Sigmoid colon (tissue), 7 donors: ENCODE data around the gene ALG11. TPM values are rescaled to one million over a fixed set of nuclear protein-coding genes. Genes with fewer than 3 reads are reported as not detected.
"Not testable (repeated sequence)": the region's sequence is repeated elsewhere in the genome, so short reads cannot be mapped to it uniquely, and the experiment has no call there.

Experiments used
- DNase-seq: peaks from one replicate; pipeline ENCODE4 v3.0.0-alpha.2; 2019
- H3K27ac ChIP-seq, 4 donors: fragments of 200-600 bp; sonication (generic); one replicate each; pipeline ENCODE4 v1.5.1; 2016 to 2019; ENCODE audit warnings: mild to moderate bottlenecking in 1 of 4
- H3K27me3 ChIP-seq, 3 donors: fragments of 200-600 bp; sonication (generic); one replicate each; pipeline ENCODE4 v1.5.1; 2019; ENCODE audit warnings: mild to moderate bottlenecking in 1 of 3
- H3K36me3 ChIP-seq, 4 donors: fragments of 200-600 bp; sonication (generic); one replicate each; pipeline ENCODE4 v1.5.1; 2016 to 2019
- H3K4me1 ChIP-seq, 4 donors: fragments of 200-600 bp; sonication (generic); one replicate each; pipeline ENCODE4 v1.5.1; 2017 to 2019
- H3K4me3 ChIP-seq, 4 donors: fragments of 200-600 bp; sonication (generic); one replicate each; pipeline ENCODE4 v1.5.1; 2017 to 2019; ENCODE audit warnings: mild to moderate bottlenecking in 2 of 4, moderate library complexity in 1 of 4
- H3K9me3 ChIP-seq, 4 donors: fragments of 200-600 bp in 3 of 4; sonication (generic) in 3 of 4; one replicate each; pipeline versions ENCODE4 v1.5.1 to v1.6.1; 2013 to 2019
- EP300 ChIP-seq, 4 donors: sonication (generic); formaldehyde crosslinking; IDR thresholded peaks; one replicate each; pipeline ENCODE4 v1.6.1; 2017; ENCODE audit warnings: antibody characterized with exemption in 4 of 4
- POLR2A ChIP-seq, 2 donors: fragments of 450-650 bp; IDR thresholded peaks; one replicate each; pipeline ENCODE4 v1.6.1; 2016; ENCODE audit warnings: antibody characterized with exemption in 2 of 2, mild to moderate bottlenecking in 2 of 2, moderate library complexity in 2 of 2
- POLR2AphosphoS5 ChIP-seq, 4 donors: sonication (generic); formaldehyde crosslinking; IDR thresholded peaks; one replicate each; pipeline ENCODE4 v1.6.1; 2017; ENCODE audit warnings: antibody characterized with exemption in 4 of 4
- WGBS, 2 donors: extraction: QIAGEN DNeasy Blood & Tissue Kit; methylation state at CpG; one replicate each; pipeline ENCODE4 v1.1.7; 2013; 5-methylcytosine and 5-hydroxymethylcytosine counted together
- intact Hi-C: fragments of 100-400 bp; cut with DNase I; formaldehyde crosslinking; loops from one replicate; pipeline ENCODE4 v1.15.1; 2023
- polyA plus RNA-seq, 3 donors: library from polyadenylated mRNA; stranded (reverse); fragments of 200-250 nt; gene quantifications; one replicate each; pipeline ENCODE4 v1.2.3, GENCODE V29; 2013
- total RNA-seq, 4 donors: library from RNA; depleted of rRNA; stranded (reverse); fragments of >200 nt; gene quantifications; one replicate each; pipeline ENCODE4 v1.1.0, GENCODE V29; 2016
- TF ChIP-seq, protein P1 (sequence below), 4 experiments: fragments of 450-650 bp in 3 of 4; fragments of 200-600 bp in 1 of 4; IDR thresholded peaks; one replicate each; pipeline ENCODE4 v1.5.1; 2016 to 2019; ENCODE audit warnings: antibody characterized with exemption in 4 of 4, mild to moderate bottlenecking in 3 of 4, moderate library complexity in 2 of 4
- donor health status: healthy with polysubstance abuse.
- donor health status: Bipolar disorder and iron deficiency.
- donor health status: healthy.

Gene ALG11
- total and polyA plus RNA-seq, 7 donors, result 1.2 to 20.6 (median 11.6) TPM

DNA sequence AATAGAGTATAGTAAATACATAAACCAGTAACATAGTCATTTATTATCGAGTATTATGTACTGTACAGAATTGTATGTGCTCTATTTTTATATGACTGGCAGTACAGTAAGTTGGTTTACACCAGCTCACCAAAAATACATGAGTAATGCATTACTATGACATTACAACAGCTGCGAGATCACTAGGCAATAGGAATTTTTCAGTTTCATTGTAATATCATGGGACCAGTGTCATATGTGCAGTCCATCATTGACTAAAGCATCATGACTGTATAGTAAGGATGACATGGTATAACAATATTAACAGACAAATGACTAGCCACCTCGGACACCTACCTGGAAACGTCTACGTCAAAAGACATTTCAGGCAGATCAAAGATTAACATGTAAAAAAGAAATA, 34.6 kb upstream of the ALG11 start:
- Histone ChIP-seq H3K4me1 (no peaks in the 10 kb centered on the region), H3K27me3 (no peaks in the 10 kb centered on the region), H3K36me3 (peaks cover 0 to 7% (median 0%) of the 10 kb centered on the region in 4 donors), H3K27ac (no peak overlapping the region), H3K9me3 (no peaks in the 10 kb centered on the region), H3K4me3 (no peak overlapping the region)
- intact Hi-C loops, result no loop called here
- 90 to 95% methylated on average over 5 of the region's 5 CpGs for WGBS, 2 donors
- TF ChIP-seq, protein P1, sequence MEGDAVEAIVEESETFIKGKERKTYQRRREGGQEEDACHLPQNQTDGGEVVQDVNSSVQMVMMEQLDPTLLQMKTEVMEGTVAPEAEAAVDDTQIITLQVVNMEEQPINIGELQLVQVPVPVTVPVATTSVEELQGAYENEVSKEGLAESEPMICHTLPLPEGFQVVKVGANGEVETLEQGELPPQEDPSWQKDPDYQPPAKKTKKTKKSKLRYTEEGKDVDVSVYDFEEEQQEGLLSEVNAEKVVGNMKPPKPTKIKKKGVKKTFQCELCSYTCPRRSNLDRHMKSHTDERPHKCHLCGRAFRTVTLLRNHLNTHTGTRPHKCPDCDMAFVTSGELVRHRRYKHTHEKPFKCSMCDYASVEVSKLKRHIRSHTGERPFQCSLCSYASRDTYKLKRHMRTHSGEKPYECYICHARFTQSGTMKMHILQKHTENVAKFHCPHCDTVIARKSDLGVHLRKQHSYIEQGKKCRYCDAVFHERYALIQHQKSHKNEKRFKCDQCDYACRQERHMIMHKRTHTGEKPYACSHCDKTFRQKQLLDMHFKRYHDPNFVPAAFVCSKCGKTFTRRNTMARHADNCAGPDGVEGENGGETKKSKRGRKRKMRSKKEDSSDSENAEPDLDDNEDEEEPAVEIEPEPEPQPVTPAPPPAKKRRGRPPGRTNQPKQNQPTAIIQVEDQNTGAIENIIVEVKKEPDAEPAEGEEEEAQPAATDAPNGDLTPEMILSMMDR (IDR thresholded peaks at IDR 0.05), result no peak
- DNase-seq, result no peak

DNA sequence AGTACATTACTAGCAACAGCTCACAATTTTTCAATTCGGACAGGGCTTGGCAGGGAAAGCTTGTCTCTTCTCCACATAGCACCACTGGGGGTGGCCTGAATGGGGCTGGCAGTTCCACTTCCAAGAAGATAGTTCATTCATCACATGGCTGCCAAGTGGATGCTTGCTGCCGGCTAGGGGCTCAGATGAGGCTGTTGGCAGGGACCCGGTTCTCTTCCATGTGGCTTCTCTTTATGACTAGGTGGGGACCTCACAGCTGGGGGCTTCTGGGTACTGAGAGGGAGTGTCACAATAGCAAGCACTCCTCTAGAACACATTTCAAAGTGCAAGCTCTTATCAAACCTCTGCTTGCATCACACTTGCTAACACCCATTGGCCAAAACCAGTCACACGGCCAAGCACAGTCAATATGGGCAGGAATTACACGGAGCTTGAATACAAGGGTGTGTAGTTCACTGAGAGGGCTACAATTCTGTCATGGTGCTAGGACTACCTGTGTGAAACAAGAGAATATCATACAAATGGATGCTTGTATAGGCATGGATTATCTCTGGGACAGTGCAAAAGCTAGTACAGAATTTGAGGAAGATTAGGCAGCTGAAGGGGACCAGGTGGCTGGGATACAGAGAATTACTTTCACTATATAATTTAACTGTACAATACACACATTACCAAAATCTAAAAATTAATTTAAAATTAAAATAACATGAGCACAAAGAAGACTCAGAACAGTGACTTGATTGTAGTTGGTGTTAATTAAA, 33.2 kb upstream of the ALG11 start:
- H3K27ac ChIP-seq, result no peak overlapping the region
- no peaks in the 10 kb centered on the region for H3K27me3 ChIP-seq
- H3K9me3 ChIP-seq, result no peaks in the 10 kb centered on the region
- no peaks in the 10 kb centered on the region for H3K4me1 ChIP-seq
- intact Hi-C loops, result no loop called here
- peaks cover 0 to 7% (median 0%) of the 10 kb centered on the region in 4 donors for H3K36me3 ChIP-seq
- no peak overlapping the region for H3K4me3 ChIP-seq
- 25 to 75% methylated on average over 5 of the region's 5 CpGs for WGBS, 2 donors
- no peak for DNase-seq
- TF ChIP-seq EP300 (IDR thresholded peaks at IDR 0.05) (no peak), POLR2AphosphoS5 (IDR thresholded peaks at IDR 0.05) (no peak), POLR2A (IDR thresholded peaks at IDR 0.05) (no peak)
- TF ChIP-seq, protein P1 (IDR thresholded peaks at IDR 0.05), result no peak

DNA sequence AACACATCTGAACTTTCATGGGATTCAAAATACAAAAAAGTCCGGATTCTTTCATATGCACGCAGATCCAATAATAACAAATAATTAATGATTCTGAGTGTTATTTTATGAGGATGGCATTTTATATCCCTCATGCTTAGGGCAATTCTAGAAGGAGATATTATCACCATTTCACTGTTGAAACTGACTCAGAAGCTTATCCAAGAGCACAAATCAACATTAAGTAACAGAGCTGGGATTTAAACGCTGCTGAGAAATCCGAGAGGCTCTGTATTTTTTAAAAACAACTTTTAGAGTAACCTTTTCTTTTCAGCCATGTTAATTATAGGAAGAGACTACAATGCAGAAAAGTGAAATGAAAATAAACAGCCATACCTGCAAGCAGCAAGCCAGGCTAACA, 31.3 kb upstream of the ALG11 start:
- Histone ChIP-seq H3K27ac (no peak overlapping the region), H3K4me1 (no peaks in the 10 kb centered on the region), H3K27me3 (no peaks in the 10 kb centered on the region), H3K36me3 (no peaks in the 10 kb centered on the region), H3K9me3 (no peaks in the 10 kb centered on the region), H3K4me3 (no peak overlapping the region)
- no peak for DNase-seq
- WGBS, 2 donors, result 69 to 80% methylated on average over 4 of the region's 4 CpGs
- TF ChIP-seq POLR2AphosphoS5 (IDR thresholded peaks at IDR 0.05) (no peak), POLR2A (IDR thresholded peaks at IDR 0.05) (no peak), EP300 (IDR thresholded peaks at IDR 0.05) (no peak)
- TF ChIP-seq, protein P1 (IDR thresholded peaks at IDR 0.05), result no peak
- intact Hi-C loops, result no loop called here

DNA sequence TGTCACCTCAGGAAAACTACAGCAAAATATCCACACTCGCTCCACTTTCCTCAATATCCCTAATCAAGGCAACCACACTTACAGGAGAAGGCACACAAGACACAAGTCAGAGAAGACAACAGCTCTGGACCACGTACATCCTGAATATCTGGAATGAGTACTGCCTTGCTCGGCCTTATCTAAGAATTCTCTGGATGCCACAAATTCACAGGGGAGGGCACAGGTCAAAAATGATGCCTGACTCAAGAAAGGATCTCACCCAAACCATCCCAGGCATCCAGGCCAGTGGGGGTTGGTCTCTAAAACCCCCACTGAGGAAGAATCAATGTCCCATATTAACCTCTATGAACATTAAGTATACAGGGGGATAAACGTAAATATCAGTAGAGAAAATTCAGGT, 30.8 kb upstream of the ALG11 start:
- Histone ChIP-seq H3K9me3 (no peaks in the 10 kb centered on the region), H3K4me3 (no peak overlapping the region), H3K4me1 (no peaks in the 10 kb centered on the region), H3K36me3 (no peaks in the 10 kb centered on the region), H3K27me3 (no peaks in the 10 kb centered on the region), H3K27ac (no peak overlapping the region)
- TF ChIP-seq, protein P1 (IDR thresholded peaks at IDR 0.05), result no peak
- no peak for TF ChIP-seq EP300 (IDR thresholded peaks at IDR 0.05)
- TF ChIP-seq POLR2AphosphoS5 (IDR thresholded peaks at IDR 0.05), result no peak
- no peak for TF ChIP-seq POLR2A (IDR thresholded peaks at IDR 0.05)
- intact Hi-C loops, result no loop called here
- DNase-seq, result no peak
- 92 to 95% methylated on average over 4 of the region's 4 CpGs for WGBS, 2 donors

DNA sequence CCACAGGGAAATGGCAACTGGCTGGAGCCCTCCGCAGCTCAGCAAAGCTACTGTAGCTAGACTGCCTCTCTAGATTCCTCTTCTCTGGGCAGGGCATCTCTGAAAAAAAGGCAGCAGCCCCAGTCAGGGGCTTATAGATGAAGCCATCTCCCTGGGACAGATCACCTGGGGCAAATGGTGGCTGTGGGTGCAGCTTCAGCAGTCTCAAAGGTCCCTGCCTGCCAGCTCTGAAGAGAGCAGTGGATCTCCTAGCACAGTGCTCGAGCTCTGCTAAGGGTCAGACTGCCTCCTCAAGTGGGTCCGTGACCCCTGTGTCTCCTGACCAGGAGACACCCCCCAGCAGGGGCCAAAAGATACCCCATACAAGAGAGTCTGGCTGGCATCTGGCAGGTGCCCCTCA, 28.9 kb upstream of the ALG11 start:
- H3K9me3 ChIP-seq, H3K27me3 ChIP-seq, intact Hi-C loops, H3K4me1 ChIP-seq, H3K4me3 ChIP-seq, H3K27ac ChIP-seq, H3K36me3 ChIP-seq, DNase-seq: not testable (repeated sequence)
- 91 to 94% methylated on average over 3 of the region's 3 CpGs for WGBS, 2 donors

DNA sequence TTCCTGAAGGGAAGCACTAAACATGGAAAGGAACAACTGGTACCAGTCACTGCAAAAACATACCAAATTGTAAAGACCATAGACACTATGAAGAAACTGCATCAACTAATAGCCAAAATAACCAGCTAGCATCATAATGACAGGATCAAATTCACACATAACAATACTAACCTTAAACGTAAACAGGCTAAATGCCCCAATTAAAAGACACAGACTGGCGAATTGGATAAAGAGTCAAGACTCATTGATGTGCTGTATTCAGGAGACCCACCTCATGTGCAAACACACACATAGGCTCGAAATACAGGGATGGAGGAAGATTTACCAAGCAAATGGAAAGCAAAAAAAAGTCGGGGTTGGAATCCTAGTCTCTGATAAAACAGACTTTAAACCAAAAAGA, 27.3 kb upstream of the ALG11 start:
- H3K4me3 ChIP-seq, H3K36me3 ChIP-seq, DNase-seq, H3K4me1 ChIP-seq, H3K27me3 ChIP-seq, intact Hi-C loops, H3K9me3 ChIP-seq, H3K27ac ChIP-seq: not testable (repeated sequence)
- WGBS, 2 donors, result 88 to 93% methylated on average over 4 of the region's 4 CpGs
